ENCODE results near the gene TSPAN16. TPM values are rescaled to one million over a fixed set of nuclear protein-coding genes. Genes with fewer than 3 reads are reported as not detected.

The TSPAN16 gene
- total and polyA plus RNA-seq, 2 of the 13 experiments (the other 11 are each of a cell fraction or from before 2014, with no cell fraction given) = not detected

- TF ChIP-seq ZNF646 (CRISPR knock-in tag; IDR thresholded peaks at IDR 0.05) = 0 out of 2 replicates have a peak, but pooled peaks have one; percentile 36
- TF ChIP-seq HNF1A (IDR thresholded peaks at IDR 0.05; ENCODE audit: low read depth) = peak; percentile 49; the same call in 1 of the 2 replicates
- TF ChIP-seq HNF1A (CRISPR knock-in tag; IDR thresholded peaks at IDR 0.05; ENCODE audit: borderline replicate concordance) = peak; percentile 90; the same call in 1 of the 2 replicates
- peak; percentile 76; the same call in 1 of the 2 replicates for TF ChIP-seq ZHX2 (IDR thresholded peaks at IDR 0.05; ENCODE audit: low read depth)
- TF ChIP-seq ZHX2 (CRISPR knock-in tag; IDR thresholded peaks at IDR 0.05; ENCODE audit: borderline replicate concordance) = no peak
- peak; percentile 91 for TF ChIP-seq GFI1 (CRISPR knock-in tag; IDR thresholded peaks at IDR 0.05; ENCODE audit: borderline replicate concordance)
- TF ChIP-seq ZNF337 (CRISPR knock-in tag; IDR thresholded peaks at IDR 0.05; ENCODE audit: borderline replicate concordance, low read depth) = peak; percentile 79; the same call in 1 of the 2 replicates
- TF ChIP-seq TARDBP (CRISPR knock-in tag; IDR thresholded peaks at IDR 0.05) = peak; percentile 99
- TF ChIP-seq ZNF335 (CRISPR knock-in tag; IDR thresholded peaks at IDR 0.05) = peak; percentile 85; the same call in 1 of the 2 replicates
Measured at GRCh38 chr19:11265785-11266236, 30.1 kb upstream of the TSPAN16 start (continued).
